GM19193 (cell line): ENCODE data around the gene GPR18.

Experiments
- POLR2A ChIP-seq: IDR thresholded peaks from 4 replicates; pipeline ENCODE4 v1.6.1; 2011; ENCODE audit not compliant: insufficient read depth, insufficient read length; ENCODE audit errors: extremely low read depth

GPR18 gene

GRCh38 chr13:99279637-99280036 lies 21.5 kb upstream of the GPR18 start:
- TF ChIP-seq POLR2A = no peak

GRCh38 chr13:99278843-99279242 lies 20.7 kb upstream of the GPR18 start:
- no peak for TF ChIP-seq POLR2A

GRCh38 chr13:99278200-99278599 lies 20.0 kb upstream of the GPR18 start:
- TF ChIP-seq POLR2A = no peak

GRCh38 chr13:99277629-99278028 lies 19.4 kb upstream of the GPR18 start:
- TF ChIP-seq POLR2A = no peak

- no peak for TF ChIP-seq POLR2A
Measured at GRCh38 chr13:99276706-99277105, 18.5 kb upstream of the GPR18 start.

GRCh38 chr13:99275093-99275469 lies 16.9 kb upstream of the GPR18 start:
- TF ChIP-seq POLR2A = no peak

- no peak for TF ChIP-seq POLR2A
Measured at GRCh38 chr13:99273128-99273527, 14.9 kb upstream of the GPR18 start.

GRCh38 chr13:99272481-99272880 lies 14.3 kb upstream of the GPR18 start:
- no peak for TF ChIP-seq POLR2A

- TF ChIP-seq POLR2A = no peak
Measured at GRCh38 chr13:99271249-99271648, 13.1 kb upstream of the GPR18 start.

GRCh38 chr13:99270518-99270917 lies 12.3 kb upstream of the GPR18 start:
- no peak for TF ChIP-seq POLR2A

GRCh38 chr13:99269627-99270241 lies 11.6 kb upstream of the GPR18 start:
- TF ChIP-seq POLR2A = no peak

GRCh38 chr13:99268822-99269221 lies 10.6 kb upstream of the GPR18 start:
- no peak for TF ChIP-seq POLR2A

GRCh38 chr13:99267927-99268326 lies 9.7 kb upstream of the GPR18 start:
- no peak for TF ChIP-seq POLR2A

GRCh38 chr13:99266827-99267226 lies 8.6 kb upstream of the GPR18 start:
- no peak for TF ChIP-seq POLR2A

- no peak for TF ChIP-seq POLR2A
Measured at GRCh38 chr13:99265821-99266426, 7.7 kb upstream of the GPR18 start.

- TF ChIP-seq POLR2A = no peak
Measured at GRCh38 chr13:99265162-99265800, 7.1 kb upstream of the GPR18 start.
